NCI-H69 (cell line): ENCODE data around the gene TMCO2.
A peak's percentile ranks its signal among the peaks of the same experiment; 100 is the strongest.
"Not testable (repeated sequence)": the region's sequence is repeated elsewhere in the genome, so short reads cannot be mapped to it uniquely, and the experiment has no call there.

Source experiments
- DNase-seq: peaks from one replicate; lab custom pipeline; 2025; lab: John Stamatoyannopoulos, UW

The TMCO2 gene

GRCh38 chr1:40247655-40248054, at the start of gene TMCO2:
Gene TMCO2 (plus strand): TSS chr1:40247937. CDS start chr1:40247994, 57 bp downstream.
- no peak for DNase-seq

DNA sequence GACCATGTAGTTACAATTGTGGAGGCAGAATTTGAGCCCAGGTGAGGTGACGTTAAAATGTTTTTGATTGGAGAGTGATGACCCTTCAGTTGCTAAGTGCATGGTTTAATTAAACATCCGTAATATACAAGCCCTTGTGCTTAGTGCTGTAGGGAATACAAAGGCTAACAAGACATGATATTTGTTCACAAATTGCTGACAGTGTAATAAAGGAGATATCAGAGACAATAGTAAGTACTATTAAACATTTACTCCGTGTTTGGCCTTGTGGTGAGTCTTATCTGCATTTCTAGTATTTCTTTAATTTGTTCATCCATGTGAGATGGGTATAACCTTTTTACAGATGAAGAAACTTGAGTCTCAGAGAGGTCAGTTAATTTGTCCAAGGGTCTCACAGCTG, 48.6 kb upstream of the TMCO2 start:
- DNase-seq = no peak

- no peak for DNase-seq
Measured at GRCh38 chr1:40204856-40205255, 42.9 kb upstream of the TMCO2 start.

DNA sequence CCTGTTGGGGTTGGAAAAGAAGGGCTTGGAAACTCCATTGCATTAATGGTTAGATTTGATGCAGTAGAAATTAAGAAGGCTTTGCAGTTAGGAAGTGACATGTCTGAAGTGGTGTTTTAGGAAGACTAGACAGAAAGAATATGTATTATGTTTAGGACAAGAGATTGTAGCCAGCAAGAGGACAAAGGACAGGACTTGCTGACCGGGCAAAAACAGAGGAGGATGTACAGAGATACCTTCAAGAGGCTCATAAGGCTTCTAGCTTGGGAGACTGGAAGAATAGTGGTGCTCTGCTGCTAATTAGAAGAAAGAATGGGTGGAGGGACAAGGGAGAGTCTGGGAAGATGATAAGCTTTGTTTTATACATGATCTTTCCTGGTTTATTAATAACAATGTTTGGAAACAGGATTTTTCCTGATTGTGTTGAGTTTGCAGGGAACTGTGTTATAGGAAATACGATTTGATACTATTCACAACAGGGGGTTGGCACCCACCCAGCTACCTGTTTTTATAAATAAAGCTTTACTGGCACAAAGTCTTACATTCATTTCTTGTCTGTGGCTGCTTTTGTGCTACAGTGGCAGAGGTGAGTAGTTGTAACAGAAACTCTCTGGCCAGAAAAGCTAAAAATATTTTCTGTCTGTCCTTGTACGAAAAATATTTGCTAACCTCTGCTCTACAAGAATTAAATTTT, 37.1 kb upstream of the TMCO2 start:
- DNase-seq = no peak

DNA sequence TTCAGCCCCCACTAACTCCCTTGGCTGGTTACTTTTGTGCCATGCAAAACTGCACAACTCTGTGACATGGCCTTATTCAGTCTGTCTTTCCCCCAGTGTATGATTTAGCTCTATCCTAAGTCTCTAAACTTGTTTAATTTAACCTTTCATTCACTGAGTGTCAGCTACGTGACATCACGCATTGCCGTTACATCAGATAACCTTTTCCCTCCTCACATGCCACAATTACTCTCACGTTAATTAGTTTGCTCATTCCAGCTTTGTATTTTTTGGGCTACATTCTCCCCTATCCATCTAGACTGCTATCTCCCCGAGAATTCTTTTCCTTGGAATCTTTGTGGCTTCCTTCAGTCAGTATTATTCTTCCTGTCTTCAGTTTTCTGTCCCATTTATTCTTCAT, 29.4 kb upstream of the TMCO2 start:
- no peak for DNase-seq

DNA sequence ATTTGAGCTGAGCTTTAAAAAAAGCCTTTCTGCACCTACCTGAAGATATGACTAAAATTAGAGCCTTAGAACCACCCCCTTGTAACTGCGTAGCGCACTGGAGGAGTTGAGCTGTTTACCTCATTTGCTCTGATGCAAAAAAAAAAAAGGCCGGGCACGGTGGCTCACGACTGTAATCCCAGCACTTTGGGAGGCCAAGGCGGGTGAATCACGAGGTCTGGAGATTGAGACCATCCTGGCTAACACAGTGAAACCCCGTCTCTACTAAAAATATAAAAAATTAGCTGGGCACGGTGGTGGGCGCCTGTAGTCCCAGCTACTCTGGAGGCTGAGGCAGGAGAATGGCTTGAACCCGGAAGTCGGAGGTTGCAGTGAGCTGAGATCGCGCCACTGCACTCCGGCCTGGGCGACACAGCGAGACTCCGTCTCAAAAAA, 26.2 kb upstream of the TMCO2 start:
- DNase-seq = not testable (repeated sequence)

DNA sequence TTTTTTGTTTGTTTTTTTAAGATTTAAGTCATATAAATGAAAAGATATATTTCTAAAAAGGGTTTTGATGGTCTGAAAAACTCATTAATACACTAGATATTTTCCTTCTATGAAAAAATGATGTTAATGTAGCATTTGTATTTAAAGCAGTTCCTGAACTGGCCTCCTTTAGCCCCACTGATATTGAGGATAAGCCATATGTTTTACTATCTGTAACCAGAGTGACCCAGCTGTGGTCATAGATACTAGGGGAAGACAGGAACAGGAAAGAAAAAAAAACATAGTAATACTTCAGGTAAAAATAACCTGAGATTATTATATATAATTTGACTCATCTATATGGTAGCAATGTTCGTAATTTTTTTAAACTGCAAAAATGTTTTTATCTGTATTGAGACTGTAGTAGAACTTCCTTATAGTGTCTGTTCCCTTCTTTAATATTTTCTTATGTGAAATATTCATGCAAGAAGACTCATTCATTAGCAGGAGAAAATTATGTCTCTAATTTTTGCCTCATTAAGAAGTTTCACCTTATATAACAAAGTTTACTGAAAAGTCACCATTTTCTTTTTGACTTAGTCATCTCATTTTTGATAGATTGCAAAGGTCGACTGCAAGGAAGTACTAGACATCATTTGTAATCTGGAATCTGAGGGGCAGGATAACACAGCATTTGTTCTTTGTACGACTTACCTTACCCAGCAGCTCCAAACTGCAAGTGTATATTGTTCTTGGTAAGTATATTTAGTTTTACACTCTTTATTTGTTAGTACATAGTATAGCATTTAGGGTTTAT, 25.6 kb upstream of the TMCO2 start:
- DNase-seq = no peak

GRCh38 chr1:40224040-40224439, 23.7 kb upstream of the TMCO2 start:
- DNase-seq = no peak

DNA sequence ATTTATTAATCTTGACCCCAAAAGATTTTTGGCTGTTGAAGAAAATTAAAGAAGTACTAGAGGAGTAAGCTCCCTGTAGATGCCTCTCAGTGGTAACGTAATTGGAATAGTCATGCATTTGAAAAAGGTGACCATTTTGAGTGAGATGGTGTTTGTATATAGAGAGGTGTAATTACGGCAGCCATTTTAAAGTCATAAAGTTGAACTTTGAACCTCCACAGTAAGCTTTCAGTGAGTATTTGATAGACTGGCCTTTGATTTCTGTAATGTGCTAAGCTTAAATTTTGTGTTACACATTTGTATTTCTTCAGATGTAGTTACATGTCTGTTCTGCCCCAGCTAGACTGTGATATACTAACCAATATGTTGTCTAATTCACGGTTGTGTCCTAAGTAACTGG, 21.5 kb upstream of the TMCO2 start:
- no peak for DNase-seq

GRCh38 chr1:40232444-40232843, 15.3 kb upstream of the TMCO2 start:
- no peak for DNase-seq

DNA sequence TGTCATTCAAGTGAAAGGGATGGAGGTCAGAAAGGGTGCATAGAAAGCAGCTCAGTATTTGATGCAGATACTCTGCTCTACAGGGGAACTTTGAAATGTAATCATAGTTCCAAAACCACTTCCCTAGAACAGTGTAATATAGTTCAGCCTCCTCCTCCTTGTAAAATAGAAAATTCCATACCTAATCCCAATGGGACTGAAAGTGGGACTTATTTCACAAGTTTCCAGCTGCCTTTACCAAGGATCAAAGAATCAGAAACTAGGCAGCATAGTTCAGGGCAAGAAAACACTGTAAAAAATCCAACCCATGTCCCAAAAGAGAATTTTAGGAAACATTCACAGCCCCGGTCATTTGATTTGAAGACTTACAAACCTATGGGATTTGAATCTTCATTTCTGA, 8.1 kb upstream of the TMCO2 start:
- DNase-seq = no peak

DNA sequence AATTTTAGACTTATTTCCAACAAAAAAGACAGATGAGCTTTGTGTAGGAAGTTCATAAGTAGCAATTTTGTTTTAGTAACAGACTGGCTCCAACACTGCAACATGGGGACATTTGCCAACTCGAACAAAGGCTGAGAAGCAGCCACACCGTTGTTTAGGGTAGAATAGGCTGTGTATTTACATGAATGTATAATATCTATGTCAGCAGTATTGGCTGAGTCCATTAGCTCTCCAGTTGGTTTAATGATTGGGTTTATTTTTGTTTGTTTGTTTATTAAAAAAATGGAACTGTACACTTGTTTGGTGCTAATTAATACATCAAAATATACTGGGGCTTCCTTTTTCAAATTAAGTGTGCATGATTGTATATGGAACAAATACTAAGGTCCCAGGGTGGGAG, 7.3 kb upstream of the TMCO2 start:
- DNase-seq = no peak

- DNase-seq = no peak
Measured at GRCh38 chr1:40241362-40241761, 6.4 kb upstream of the TMCO2 start.

GRCh38 chr1:40243351-40243750, 4.4 kb upstream of the TMCO2 start:
- no peak for DNase-seq

- no peak for DNase-seq
Measured at GRCh38 chr1:40244138-40244744, 3.5 kb upstream of the TMCO2 start.

DNA sequence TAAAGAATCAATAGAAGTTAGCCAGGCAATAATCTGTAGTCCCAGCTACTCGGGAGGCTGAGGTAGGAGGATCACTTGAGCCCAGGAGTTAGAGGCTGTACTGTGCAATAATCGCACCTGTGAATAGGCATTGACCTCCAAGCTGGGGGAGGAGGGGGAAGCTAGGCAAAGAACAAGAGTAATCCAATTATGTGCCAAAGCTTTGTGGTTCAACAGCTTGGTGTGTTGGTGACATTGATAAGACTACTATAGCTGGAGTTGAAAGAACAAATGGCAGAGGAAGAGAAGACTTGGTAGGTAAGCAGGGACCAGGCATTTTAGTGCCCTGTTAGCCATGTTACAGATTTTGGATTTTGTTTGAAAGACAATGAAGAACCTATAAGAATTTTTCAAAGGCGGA, 2.1 kb upstream of the TMCO2 start:
- no peak for DNase-seq

GRCh38 chr1:40248412-40248811, 675 bp downstream of the TMCO2 start:
- DNase-seq = no peak

GRCh38 chr1:40251456-40251855, 3.7 kb downstream of the TMCO2 start:
- no peak for DNase-seq

DNA sequence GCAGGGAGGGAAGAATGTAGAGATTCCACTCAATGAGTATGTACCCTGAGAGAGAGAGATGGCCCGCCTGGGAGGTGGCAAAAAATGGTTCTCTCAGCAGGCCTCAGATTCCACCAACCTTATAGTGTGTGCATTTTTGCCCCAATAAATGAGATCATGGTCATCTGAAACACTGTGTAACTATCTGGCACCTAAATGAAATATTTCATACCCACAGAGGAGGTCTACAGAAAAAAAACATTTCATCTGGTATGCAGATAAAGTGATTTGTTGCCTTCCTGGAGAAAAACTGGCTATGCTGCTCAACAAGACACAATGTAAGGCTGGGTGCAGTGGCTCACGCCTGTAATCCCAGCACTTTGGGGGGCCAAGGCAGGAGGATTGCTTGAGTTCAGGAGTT, 4.9 kb downstream of the TMCO2 start:
- no peak for DNase-seq

GRCh38 chr1:40255231-40255630, 7.5 kb downstream of the TMCO2 start:
- no peak for DNase-seq

- DNase-seq = no peak
Measured at GRCh38 chr1:40256401-40257084, 8.8 kb downstream of the TMCO2 start.

DNA sequence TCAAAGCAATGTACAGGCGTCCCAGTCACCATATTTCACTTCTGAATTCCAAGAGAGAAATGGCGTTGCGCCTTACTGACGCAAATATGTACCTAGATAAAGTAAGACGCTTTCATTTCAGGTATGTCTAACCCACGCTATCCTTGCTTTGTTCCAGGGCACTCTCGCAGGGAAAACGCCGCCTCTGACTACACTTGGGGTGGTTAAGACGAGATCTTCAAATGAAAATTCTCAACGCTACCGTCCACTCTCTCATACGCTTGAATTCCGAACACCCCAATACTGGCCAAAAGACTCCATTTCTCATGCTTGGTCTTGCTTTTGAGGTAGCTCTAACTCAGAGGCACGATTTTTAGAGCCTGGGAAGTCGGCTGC, 9.6 kb downstream of the TMCO2 start:
- DNase-seq = peak; percentile 67
